Kidney (tissue), 14 donors: ENCODE results near the gene UBL7. TPM values are rescaled to one million over a fixed set of nuclear protein-coding genes. Genes with fewer than 3 reads are reported as not detected.

Source experiments
- DNase-seq, 5 donors: peaks; one replicate each; pipeline ENCODE4 v3.0.0-alpha.2; 2013 to 2020
- FAIRE-seq: peaks from 2 replicates; lab custom pipeline; 2012; peaks lifted over from hg19 to GRCh38; lab: Jason Lieb, UNC
- H3K27ac ChIP-seq, 2 donors: one replicate each; pipeline ENCODE4 v1.7.0; 2013; ENCODE audit warnings: low read depth in 2 of 2, low read length in 2 of 2, inconsistent platforms in 1 of 2
- H3K27me3 ChIP-seq: one replicate; pipeline ENCODE4 v1.7.1; 2013; ENCODE audit warnings: low read length, inconsistent platforms; ENCODE audit not compliant: control insufficient read depth, insufficient read depth
- H3K36me3 ChIP-seq, 3 donors: one replicate each; pipeline versions ENCODE4 v1.7.0 to v1.7.1; 2013; ENCODE audit warnings: low read length in 3 of 3, control low read depth in 1 of 3, inconsistent platforms in 1 of 3; ENCODE audit not compliant: insufficient read depth in 3 of 3, control insufficient read depth in 2 of 3
- H3K4me1 ChIP-seq, 3 donors: one replicate each; pipeline versions ENCODE4 v1.7.0 to v1.7.1; 2013; ENCODE audit warnings: low read length in 3 of 3, inconsistent platforms in 1 of 3, low read depth in 1 of 3; ENCODE audit not compliant: control insufficient read depth in 2 of 3, insufficient read depth in 2 of 3
- H3K4me3 ChIP-seq, 3 donors: one replicate each; pipeline versions ENCODE4 v1.7.0 to v1.8.1; 2013; ENCODE audit warnings: low read length in 3 of 3, control low read depth in 1 of 3, inconsistent platforms in 1 of 3
- H3K9ac ChIP-seq, 3 donors: one replicate each; pipeline versions ENCODE4 v1.7.0 to v1.7.1; 2013; ENCODE audit warnings: low read length in 3 of 3, control low read depth in 1 of 3, inconsistent platforms in 1 of 3
- H3K9me3 ChIP-seq, 3 donors: one replicate each; pipeline versions ENCODE4 v1.7.0 to v1.7.1; 2013; ENCODE audit warnings: low read length in 3 of 3, control low read depth in 1 of 3, inconsistent platforms in 1 of 3; ENCODE audit not compliant: control insufficient read depth in 2 of 3, insufficient read depth in 1 of 3
- intact Hi-C: fragments of 100-400 bp; cut with DNase I; formaldehyde crosslinking; loops from one replicate; pipeline ENCODE4 v1.11.1; 2022
- polyA plus RNA-seq: library from polyadenylated mRNA; stranded (reverse); fragments of 350-450 nt; fragmentation: Illumina TruSeq; extraction: RNeasy Lipid Tissue Mini Kit (QIAGEN cat#74804); gene quantifications from one replicate; pipeline ENCODE4 v1.2.3, GENCODE V29; 2014; ENCODE audit warnings: low read depth, low replicate concordance; ENCODE audit not compliant: insufficient read depth
- total RNA-seq: library from RNA; stranded (reverse); fragmentation: NEBNext Ultra II Directional; extraction: Animal tissue kit (Norgen Biotek cat#: 25700); gene quantifications from one replicate; pipeline ENCODE4 v1.2.1, GENCODE V29; 2021
- TF ChIP-seq, protein P1 (sequence below): IDR thresholded peaks from 3 replicates; pipeline ENCODE4 v1.5.1; 2012; ENCODE audit warnings: mild to moderate bottlenecking, moderate library complexity, borderline replicate concordance; ENCODE audit not compliant: insufficient read depth; ENCODE audit errors: extremely low read depth
- donor health status: control.
- donor health status: control.
- donor health status: control.
- donor health status: control.
- donor health status: control.
- donor health status: DM: yes; HTN: yes; CAD: no.
- donor health status: Normal renal cell carcinoma (clear cell type).

UBL7 gene
- total and polyA plus RNA-seq, 2 donors from 2014 or later = 32.9 to 75.8 TPM

DNA sequence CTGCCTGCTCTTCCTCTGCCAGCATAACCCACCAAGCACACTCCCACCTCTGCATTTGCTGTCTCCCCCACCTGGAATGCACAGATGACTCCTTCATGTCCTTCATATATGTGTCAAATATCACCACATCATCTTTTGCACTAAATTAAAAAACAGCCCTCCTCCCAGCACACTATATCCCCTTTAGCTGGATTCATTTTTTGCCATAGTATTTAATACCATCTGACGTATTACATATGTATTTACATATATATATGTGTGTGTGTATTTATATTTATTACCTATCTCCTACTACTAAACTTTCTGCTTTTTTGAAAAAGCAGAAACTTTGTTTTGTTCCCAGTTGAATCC lies 29.4 kb upstream of the UBL7 start:
- H3K27me3 ChIP-seq = no peaks in the 10 kb centered on the region
- TF ChIP-seq, protein P1, sequence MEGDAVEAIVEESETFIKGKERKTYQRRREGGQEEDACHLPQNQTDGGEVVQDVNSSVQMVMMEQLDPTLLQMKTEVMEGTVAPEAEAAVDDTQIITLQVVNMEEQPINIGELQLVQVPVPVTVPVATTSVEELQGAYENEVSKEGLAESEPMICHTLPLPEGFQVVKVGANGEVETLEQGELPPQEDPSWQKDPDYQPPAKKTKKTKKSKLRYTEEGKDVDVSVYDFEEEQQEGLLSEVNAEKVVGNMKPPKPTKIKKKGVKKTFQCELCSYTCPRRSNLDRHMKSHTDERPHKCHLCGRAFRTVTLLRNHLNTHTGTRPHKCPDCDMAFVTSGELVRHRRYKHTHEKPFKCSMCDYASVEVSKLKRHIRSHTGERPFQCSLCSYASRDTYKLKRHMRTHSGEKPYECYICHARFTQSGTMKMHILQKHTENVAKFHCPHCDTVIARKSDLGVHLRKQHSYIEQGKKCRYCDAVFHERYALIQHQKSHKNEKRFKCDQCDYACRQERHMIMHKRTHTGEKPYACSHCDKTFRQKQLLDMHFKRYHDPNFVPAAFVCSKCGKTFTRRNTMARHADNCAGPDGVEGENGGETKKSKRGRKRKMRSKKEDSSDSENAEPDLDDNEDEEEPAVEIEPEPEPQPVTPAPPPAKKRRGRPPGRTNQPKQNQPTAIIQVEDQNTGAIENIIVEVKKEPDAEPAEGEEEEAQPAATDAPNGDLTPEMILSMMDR = no peak
- no peak overlapping the region for H3K4me3 ChIP-seq
- intact Hi-C loops = no loop called here
- DNase-seq = peak in 1 of 5 donors; percentile 31
- FAIRE-seq = no peak
- H3K4me1 ChIP-seq = no peaks in the 10 kb centered on the region
- H3K9ac ChIP-seq = no peak overlapping the region
- no peaks in the 10 kb centered on the region for H3K36me3 ChIP-seq
- no peak overlapping the region for H3K27ac ChIP-seq
- H3K9me3 ChIP-seq = no peaks in the 10 kb centered on the region

DNA sequence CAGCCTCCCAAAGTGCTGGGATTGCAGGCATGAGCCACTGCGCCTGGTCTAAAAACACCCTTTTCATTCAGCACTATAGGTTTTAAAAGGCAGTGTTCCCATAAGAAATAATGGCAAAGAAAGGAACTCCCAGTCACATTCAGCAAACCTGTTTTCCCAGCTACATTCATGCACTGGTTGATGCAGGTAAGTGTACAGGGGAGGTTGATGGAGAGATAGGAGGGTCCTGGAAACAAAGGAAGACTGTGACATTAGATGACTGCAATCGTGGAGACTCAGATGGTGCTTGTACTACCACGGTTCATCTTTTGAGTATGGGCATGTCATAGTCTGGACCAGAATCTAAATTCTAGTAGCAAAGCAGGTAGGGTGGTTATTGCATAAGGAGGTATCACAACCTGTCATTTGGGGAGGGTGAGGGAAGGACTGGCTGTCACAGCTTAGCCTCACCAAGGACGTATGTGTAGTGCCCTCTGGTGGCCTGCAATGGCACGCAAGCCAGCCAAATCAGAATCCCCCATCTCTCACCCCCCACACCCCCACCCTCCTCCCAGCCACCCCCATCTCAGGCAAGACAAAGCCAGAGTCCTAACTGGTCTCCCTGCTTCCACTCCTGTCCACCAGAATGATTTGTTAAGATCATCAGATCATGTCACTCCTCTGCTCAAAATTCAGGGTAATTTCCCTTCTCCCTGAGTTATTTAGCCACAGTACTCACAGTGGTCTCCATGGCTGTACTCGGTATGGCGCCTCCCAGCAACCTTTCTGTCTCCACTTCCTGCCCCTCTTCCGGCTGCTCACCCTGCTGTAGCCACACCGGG lies 28.8 kb upstream of the UBL7 start:
- intact Hi-C loops = no loop called here
- Histone ChIP-seq H3K9me3 (no peaks in the 10 kb centered on the region), H3K36me3 (no peaks in the 10 kb centered on the region), H3K4me1 (no peaks in the 10 kb centered on the region), H3K9ac (no peak overlapping the region), H3K4me3 (no peak overlapping the region), H3K27ac (no peak overlapping the region), H3K27me3 (no peaks in the 10 kb centered on the region)
- FAIRE-seq (no peak), DNase-seq (peak in 4 of 5 donors; percentile 64 to 69 (median 66))
- TF ChIP-seq, protein P1 = peak; percentile 50

DNA sequence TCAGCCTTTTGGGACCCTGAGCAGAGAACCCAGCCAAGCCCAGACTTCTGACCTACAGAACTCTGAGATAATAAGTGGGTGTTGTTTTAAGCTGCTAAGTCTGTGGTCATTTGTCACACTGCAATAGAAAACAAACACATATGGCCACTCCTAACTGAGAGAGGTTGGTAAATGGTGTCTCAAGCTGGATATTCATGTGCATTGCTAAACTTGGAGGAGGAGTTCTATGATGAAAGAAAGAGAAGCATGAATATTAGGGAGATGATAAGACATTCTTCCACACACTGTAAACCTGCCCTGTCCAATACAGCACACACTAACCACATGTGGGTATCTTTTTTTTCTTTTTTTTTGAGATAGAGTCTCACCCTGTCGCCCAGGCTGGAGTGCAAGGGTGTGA lies 27.8 kb upstream of the UBL7 start:
- TF ChIP-seq, protein P1 = no peak
- no peaks in the 10 kb centered on the region for H3K36me3 ChIP-seq
- no peak overlapping the region for H3K27ac ChIP-seq
- FAIRE-seq (no peak), DNase-seq (no peak)
- H3K4me3 ChIP-seq = no peak overlapping the region
- no peaks in the 10 kb centered on the region for H3K9me3 ChIP-seq
- H3K4me1 ChIP-seq = no peaks in the 10 kb centered on the region
- H3K27me3 ChIP-seq = no peaks in the 10 kb centered on the region
- no peak overlapping the region for H3K9ac ChIP-seq
- intact Hi-C loops = no loop called here
